ENCODE data around the gene VAT1L.

GRCh38 chr16:77917971-77918370 is 129.6 kb downstream of the VAT1L start:
- TF ChIP-seq CTCF (IDR thresholded peaks at IDR 0.05; ENCODE audit: poor library complexity) = no peak
- no peak for TF ChIP-seq EZH2 (IDR thresholded peaks at IDR 0.05; ENCODE audit: borderline replicate concordance)
